ENCODE data around the gene SORD. TPM values are rescaled to one million over a fixed set of nuclear protein-coding genes. Genes with fewer than 3 reads are reported as not detected.
"Not testable (repeated sequence)": the region's sequence is repeated elsewhere in the genome, so short reads cannot be mapped to it uniquely, and the experiment has no call there.

The SORD gene
- total RNA-seq, 3 donors from 2014 or later, result 3.7 to 31.8 (median 12.9) TPM

DNA sequence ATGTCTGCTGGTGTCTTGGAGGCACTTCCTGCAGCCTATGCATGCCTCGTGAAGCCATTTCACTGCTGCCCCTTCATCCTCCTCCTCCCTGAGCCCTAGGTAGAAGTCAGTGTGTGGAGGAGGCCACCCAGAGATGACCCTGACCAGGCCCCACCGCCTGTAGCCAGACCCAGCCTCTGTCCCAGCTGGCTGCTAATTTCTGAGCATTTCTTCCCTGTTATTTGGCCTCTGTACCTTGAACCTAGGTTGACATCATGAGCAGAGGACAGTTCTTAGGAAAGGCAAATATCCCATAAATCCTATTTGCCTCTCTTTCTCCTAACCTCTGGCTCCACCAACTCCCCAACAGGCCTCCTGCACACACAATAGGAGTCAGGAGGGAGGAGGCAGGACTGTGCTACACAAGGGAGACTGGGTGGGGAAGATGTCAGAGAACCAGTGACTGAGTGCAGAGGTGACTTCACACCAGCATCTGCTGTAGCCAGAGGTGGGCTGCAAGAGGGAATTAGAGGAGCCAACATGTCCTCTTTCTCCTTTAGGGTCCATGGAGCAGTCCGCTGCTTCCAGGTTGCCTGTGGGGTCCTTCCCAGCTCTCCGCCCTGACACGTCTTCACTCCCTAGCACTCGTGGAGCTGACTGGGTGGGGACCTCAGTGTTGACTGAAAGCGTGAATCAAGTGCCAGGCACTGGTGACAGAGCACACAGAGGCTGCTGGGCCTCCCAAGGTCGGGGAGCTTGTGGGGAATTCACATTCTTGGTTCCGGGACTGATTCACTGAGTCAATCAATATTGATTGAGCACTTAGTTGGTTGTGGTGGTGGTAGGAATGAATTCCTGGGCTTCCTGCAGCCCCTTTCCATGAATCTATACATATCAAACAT lies 52.7 kb downstream of the SORD start:
- H3K4me3 ChIP-seq; H3K9me3 ChIP-seq; H3K36me3 ChIP-seq; DNase-seq (ENCODE audit: low spot score in 2 of 2); H3K4me1 ChIP-seq; H3K27ac ChIP-seq; intact Hi-C loops (cut with DNase I; ENCODE audit: low total_unique reads); H3K27me3 ChIP-seq: not testable (repeated sequence)

DNA sequence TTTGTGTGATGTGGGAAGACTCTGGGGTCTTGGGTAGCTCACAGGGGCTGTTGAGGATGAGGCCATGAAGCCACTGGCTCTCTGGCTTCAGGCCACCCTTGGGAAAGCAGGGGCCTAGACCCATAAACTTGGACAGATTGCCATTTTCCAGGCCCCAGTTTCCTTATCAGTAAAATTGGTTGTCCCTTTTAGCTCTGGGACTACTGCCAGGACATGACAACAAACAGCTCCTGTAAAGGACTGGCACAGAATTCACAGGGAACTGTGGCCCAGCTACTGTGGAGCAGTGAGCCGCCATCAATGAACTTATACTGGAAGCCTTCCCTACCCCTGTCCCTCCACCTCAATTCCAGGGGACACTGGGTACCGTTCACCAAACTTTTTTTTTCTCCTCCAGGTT lies 54.4 kb downstream of the SORD start:
- H3K4me1 ChIP-seq; H3K36me3 ChIP-seq; H3K4me3 ChIP-seq; DNase-seq (ENCODE audit: low spot score in 2 of 2); intact Hi-C loops (cut with DNase I; ENCODE audit: low total_unique reads); H3K27ac ChIP-seq; H3K27me3 ChIP-seq; H3K9me3 ChIP-seq: not testable (repeated sequence)

DNA sequence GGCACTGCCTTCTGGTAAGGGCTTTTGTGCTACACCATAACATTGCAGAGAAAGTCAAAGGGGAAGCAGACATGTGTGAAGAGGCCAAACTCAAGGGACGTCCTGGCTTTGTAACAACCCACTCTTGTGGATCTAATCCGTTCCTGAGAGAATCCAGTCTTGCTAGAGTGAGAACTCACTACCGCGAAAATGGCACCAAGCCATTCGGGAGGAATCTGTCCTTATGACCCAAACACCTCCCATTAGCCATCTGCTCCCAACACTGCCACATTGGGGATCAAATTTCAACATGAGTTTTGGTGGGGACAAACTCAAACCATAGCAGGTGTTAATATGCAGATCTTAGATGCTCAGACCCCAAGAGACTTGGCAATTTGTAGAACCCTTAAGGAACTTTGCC lies 56.2 kb downstream of the SORD start:
- H3K27me3 ChIP-seq; H3K4me3 ChIP-seq; DNase-seq (ENCODE audit: low spot score in 2 of 2); H3K4me1 ChIP-seq; H3K36me3 ChIP-seq; intact Hi-C loops (cut with DNase I; ENCODE audit: low total_unique reads); H3K27ac ChIP-seq; H3K9me3 ChIP-seq: not testable (repeated sequence)

DNA sequence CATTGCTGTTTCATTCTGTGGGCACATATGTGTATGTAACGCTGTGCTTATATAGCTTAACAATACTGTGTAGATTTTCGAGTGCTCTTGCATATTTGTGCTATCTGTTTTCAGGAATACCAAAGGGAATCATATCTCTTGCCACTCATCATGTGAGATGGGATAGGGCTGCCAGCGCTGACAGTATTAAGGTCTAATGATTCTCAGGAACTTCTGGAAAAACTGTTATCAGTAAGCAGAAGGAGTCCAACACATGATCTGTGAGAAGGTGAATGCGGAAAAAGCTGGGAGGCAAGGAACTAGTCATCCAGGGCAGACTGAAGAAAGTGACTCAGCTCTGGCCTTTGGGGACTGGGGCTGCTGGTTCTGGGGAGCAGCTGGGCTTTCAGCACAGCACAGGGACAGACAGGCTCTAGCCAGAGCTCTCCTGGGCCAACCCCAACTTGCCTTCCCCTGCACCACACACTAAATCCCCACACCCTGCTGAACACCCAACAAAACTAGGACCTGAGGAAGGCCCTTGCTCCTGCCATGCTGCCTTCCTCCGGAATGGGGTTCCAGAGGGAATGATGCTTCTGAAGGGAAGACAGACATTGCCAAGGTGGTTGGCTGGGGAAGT lies 56.7 kb downstream of the SORD start:
- H3K27me3 ChIP-seq; H3K9me3 ChIP-seq; DNase-seq (ENCODE audit: low spot score in 2 of 2); intact Hi-C loops (cut with DNase I; ENCODE audit: low total_unique reads); H3K4me3 ChIP-seq; H3K27ac ChIP-seq; H3K36me3 ChIP-seq; H3K4me1 ChIP-seq: not testable (repeated sequence)

DNA sequence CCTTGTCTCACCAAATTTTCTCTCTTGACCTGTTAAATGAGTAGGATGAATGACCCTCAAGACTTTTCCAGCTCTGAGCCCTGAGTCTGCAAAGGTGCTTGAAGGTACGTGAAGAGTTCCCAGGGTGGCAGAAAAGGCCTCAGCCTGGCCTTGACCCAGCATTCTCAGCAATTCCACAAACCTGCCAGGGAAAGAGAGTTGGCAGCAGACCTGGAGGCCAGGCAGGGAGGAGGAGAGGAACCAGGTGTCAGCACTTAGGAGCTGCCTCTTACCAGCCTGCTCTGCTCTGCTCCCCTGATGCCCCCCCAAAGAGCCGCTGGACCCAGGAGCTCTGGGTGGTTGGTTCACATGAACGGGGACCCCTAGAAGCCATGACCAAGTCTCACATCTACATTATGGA lies 57.6 kb downstream of the SORD start:
- H3K27me3 ChIP-seq; H3K36me3 ChIP-seq; H3K9me3 ChIP-seq; intact Hi-C loops (cut with DNase I; ENCODE audit: low total_unique reads); H3K27ac ChIP-seq; DNase-seq (ENCODE audit: low spot score in 2 of 2); H3K4me3 ChIP-seq; H3K4me1 ChIP-seq: not testable (repeated sequence)

DNA sequence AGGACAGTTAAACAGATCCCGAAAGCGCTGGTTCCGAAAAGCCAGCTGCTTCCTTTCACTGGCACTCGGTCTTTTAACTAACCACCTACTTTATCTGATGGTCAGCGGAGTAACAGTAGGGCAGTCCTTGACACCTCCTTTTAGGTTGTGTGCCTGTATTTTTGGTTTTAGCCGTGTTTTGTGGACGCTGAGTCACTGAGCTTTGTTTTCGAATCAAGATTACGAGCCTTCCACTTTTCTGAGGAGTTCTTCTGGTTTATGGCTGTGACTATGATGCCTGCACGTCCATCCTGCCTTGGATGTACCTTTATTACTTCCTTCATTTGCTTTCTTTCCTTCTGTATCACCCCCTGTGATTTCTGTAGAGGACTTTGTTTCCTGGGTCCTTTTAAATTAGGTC lies 59.4 kb downstream of the SORD start:
- H3K4me1 ChIP-seq; H3K4me3 ChIP-seq; DNase-seq (ENCODE audit: low spot score in 2 of 2); H3K27me3 ChIP-seq; H3K27ac ChIP-seq; intact Hi-C loops (cut with DNase I; ENCODE audit: low total_unique reads); H3K9me3 ChIP-seq; H3K36me3 ChIP-seq: not testable (repeated sequence)

DNA sequence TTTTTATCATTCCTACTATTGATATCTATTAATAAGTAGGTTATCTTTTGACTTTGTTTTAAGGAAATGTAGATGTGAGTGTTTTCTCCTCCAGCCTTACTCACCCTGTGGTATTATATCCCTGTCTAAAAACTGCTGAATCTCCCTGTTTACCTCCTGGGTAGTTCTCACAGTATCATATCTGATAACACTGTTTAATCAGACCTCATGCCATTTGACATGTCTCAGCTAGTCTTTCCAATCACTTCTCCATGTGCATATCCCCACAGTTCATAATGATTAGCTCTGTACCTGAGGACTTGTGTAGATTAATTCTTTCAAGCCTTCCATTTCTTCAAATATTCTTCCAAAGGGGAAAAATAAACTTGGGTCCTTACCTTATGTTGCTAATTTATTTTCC lies 60.2 kb downstream of the SORD start:
- H3K9me3 ChIP-seq, result no peaks in the 10 kb centered on the region
- TF ChIP-seq, protein P1, sequence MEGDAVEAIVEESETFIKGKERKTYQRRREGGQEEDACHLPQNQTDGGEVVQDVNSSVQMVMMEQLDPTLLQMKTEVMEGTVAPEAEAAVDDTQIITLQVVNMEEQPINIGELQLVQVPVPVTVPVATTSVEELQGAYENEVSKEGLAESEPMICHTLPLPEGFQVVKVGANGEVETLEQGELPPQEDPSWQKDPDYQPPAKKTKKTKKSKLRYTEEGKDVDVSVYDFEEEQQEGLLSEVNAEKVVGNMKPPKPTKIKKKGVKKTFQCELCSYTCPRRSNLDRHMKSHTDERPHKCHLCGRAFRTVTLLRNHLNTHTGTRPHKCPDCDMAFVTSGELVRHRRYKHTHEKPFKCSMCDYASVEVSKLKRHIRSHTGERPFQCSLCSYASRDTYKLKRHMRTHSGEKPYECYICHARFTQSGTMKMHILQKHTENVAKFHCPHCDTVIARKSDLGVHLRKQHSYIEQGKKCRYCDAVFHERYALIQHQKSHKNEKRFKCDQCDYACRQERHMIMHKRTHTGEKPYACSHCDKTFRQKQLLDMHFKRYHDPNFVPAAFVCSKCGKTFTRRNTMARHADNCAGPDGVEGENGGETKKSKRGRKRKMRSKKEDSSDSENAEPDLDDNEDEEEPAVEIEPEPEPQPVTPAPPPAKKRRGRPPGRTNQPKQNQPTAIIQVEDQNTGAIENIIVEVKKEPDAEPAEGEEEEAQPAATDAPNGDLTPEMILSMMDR (IDR thresholded peaks at IDR 0.05), result no peak
- TF ChIP-seq POLR2A (IDR thresholded peaks at IDR 0.05) (no peak), POLR2AphosphoS5 (IDR thresholded peaks at IDR 0.05) (no peak)
- H3K27me3 ChIP-seq, result no peaks in the 10 kb centered on the region
- intact Hi-C loops (cut with DNase I; ENCODE audit: low total_unique reads), result no loop called here
- no peaks in the 10 kb centered on the region for H3K36me3 ChIP-seq
- H3K27ac ChIP-seq, result no peak overlapping the region
- no peak for DNase-seq (ENCODE audit: low spot score in 2 of 2)
- no peak overlapping the region for H3K4me3 ChIP-seq
- H3K4me1 ChIP-seq, result no peaks in the 10 kb centered on the region

DNA sequence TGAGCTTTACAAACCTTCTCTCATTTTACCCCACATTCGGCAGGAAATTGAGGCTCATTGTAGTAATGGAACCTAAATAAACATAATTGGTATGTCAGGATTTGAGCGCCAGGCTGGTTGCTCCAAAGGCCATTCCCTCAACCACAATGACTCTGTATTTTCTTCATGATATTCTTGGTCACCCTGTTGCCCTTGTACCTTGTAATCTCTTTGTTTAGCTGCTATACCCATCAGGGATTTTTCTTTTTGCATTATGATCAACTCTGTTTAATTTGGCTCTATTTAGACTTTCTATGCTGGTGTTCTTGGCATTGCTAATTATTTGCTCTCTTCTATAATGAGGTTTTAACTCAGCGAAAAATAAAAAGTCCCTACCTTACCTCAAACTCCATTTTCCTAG lies 61.2 kb downstream of the SORD start:
- H3K4me3 ChIP-seq, result no peak overlapping the region
- TF ChIP-seq, protein P1 (IDR thresholded peaks at IDR 0.05), result no peak
- TF ChIP-seq POLR2A (IDR thresholded peaks at IDR 0.05), result no peak
- TF ChIP-seq POLR2AphosphoS5 (IDR thresholded peaks at IDR 0.05), result no peak
- H3K36me3 ChIP-seq, result no peaks in the 10 kb centered on the region
- H3K4me1 ChIP-seq, result no peaks in the 10 kb centered on the region
- no peak overlapping the region for H3K27ac ChIP-seq
- intact Hi-C loops (cut with DNase I; ENCODE audit: low total_unique reads), result no loop called here
- no peak for DNase-seq (ENCODE audit: low spot score in 2 of 2)
- H3K9me3 ChIP-seq, result no peaks in the 10 kb centered on the region
- no peaks in the 10 kb centered on the region for H3K27me3 ChIP-seq
